Thymus (tissue), 11 donors: ENCODE results near the gene ATP9A. TPM values are rescaled to one million over a fixed set of nuclear protein-coding genes. Genes with fewer than 3 reads are reported as not detected.

ENCODE experiments used
- DNase-seq, 9 donors: peaks; one replicate each; pipeline ENCODE4 v3.0.0-alpha.2; 2013; ENCODE audit warnings: low spot score in 9 of 9, low read depth in 6 of 9, missing footprints in 1 of 9
- H3K27ac ChIP-seq, 2 donors: one replicate each; pipeline ENCODE4 v1.5.1; 2013; ENCODE audit warnings: control low read depth in 1 of 2, low read depth in 1 of 2, low read length in 1 of 2, mild to moderate bottlenecking in 1 of 2, moderate library complexity in 1 of 2
- H3K27me3 ChIP-seq, 2 donors: one replicate each; pipeline ENCODE4 v1.5.1; 2013; ENCODE audit warnings: low read length in 1 of 2; ENCODE audit not compliant: control insufficient read depth in 2 of 2, insufficient read depth in 1 of 2
- H3K36me3 ChIP-seq, 2 donors: one replicate each; pipeline ENCODE4 v1.5.1; 2013; ENCODE audit warnings: low read length in 1 of 2, mild to moderate bottlenecking in 1 of 2, moderate library complexity in 1 of 2; ENCODE audit not compliant: control insufficient read depth in 2 of 2, insufficient read depth in 2 of 2
- H3K4me1 ChIP-seq, 2 donors: one replicate each; pipeline ENCODE4 v1.5.1; 2013; ENCODE audit warnings: low read length in 2 of 2; ENCODE audit not compliant: control insufficient read depth in 2 of 2, insufficient read depth in 2 of 2
- H3K4me3 ChIP-seq, 2 donors: one replicate each; pipeline ENCODE4 v1.5.1; 2013; ENCODE audit warnings: low read length in 2 of 2, control low read depth in 1 of 2, mild to moderate bottlenecking in 1 of 2
- H3K9me3 ChIP-seq, 2 donors: one replicate each; pipeline ENCODE4 v1.5.1; 2013; ENCODE audit warnings: low read length in 1 of 2, mild to moderate bottlenecking in 1 of 2; ENCODE audit not compliant: control insufficient read depth in 2 of 2, insufficient read depth in 1 of 2
- WGBS: extraction: QIAGEN DNeasy Blood & Tissue Kit; methylation state at CpG from one replicate; pipeline ENCODE4 v1.1.7; 2013; 5-methylcytosine and 5-hydroxymethylcytosine counted together
- polyA plus RNA-seq: library from polyadenylated mRNA; stranded (reverse); fragments of 200-250 nt; gene quantifications from one replicate; pipeline ENCODE4 v1.2.3, GENCODE V29; 2013
- total RNA-seq: library from RNA; stranded (reverse); fragments of 120-200 nt; gene quantifications from one replicate; pipeline ENCODE4 v1.2.4, GENCODE V29; 2013
- donor health status: healthy.

ATP9A gene
- total and polyA plus RNA-seq, 2 donors, result 4.7 to 6.7 TPM

DNA sequence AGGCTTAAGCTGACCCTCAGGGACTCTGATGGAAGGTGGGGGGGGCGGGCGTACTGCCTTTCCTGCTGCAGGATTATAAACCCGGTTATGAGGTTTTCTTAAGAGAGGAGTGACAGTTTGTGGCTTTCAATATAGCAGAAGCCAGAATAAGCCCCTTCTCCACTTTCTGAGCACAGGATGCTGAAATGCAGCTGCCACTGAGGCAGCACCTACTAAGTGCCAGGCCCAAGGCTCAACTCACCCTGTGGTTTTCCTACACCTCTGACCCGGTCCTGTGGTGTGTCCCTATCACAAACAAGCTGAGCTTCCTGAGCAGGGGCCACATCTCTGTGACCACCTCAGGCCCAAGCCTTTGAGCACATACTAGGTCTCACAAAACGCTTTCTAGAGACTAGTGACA lies 166.1 kb downstream of the ATP9A start:
- H3K36me3 ChIP-seq, result no peaks in the 10 kb centered on the region
- 83% methylated on average over 5 of the region's 5 CpGs for WGBS
- H3K4me3 ChIP-seq, result no peak overlapping the region
- no peak overlapping the region for H3K27ac ChIP-seq
- no peaks in the 10 kb centered on the region for H3K27me3 ChIP-seq
- no peaks in the 10 kb centered on the region for H3K4me1 ChIP-seq
- no peaks in the 10 kb centered on the region for H3K9me3 ChIP-seq
- no peak for DNase-seq

- WGBS, result 97% methylated on average over 14 of the region's 14 CpGs
- H3K9me3 ChIP-seq, result no peaks in the 10 kb centered on the region
- no peak for DNase-seq
- no peak overlapping the region for H3K4me3 ChIP-seq
- H3K27ac ChIP-seq, result no peak overlapping the region
- no peaks in the 10 kb centered on the region for H3K36me3 ChIP-seq
- no peaks in the 10 kb centered on the region for H3K27me3 ChIP-seq
- H3K4me1 ChIP-seq, result no peaks in the 10 kb centered on the region
Measured at GRCh38 chr20:51600950-51601349, 167.2 kb downstream of the ATP9A start.

DNA sequence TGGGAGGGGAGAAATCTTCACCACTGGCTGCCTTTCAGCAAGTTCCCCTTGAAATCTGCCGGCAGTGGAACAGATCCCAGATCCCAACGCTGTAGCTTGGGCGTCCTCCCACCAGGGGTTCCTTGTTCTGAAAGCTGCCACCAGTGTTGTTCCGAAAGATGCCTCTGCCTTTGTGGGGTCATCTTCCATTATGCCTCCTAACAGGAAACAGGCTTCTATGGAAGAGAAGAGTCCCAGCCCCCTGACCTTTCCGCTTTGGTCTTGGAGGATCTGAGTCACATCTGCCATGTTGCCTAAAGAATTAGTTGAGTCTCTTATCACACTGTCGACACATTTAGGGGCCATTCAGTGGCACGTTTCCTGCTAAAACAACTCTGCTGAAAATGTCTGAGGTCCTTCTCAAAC lies 168.2 kb downstream of the ATP9A start:
- Histone ChIP-seq H3K27ac (no peak overlapping the region), H3K4me1 (peaks cover 0 to 1% of the 10 kb centered on the region in 2 donors), H3K27me3 (no peaks in the 10 kb centered on the region), H3K9me3 (no peaks in the 10 kb centered on the region), H3K36me3 (no peaks in the 10 kb centered on the region), H3K4me3 (no peak overlapping the region)
- no peak for DNase-seq
- WGBS, result 95% methylated on average over 7 of the region's 7 CpGs

GRCh38 chr20:51598556-51598955 lies 169.6 kb downstream of the ATP9A start:
- no peaks in the 10 kb centered on the region for H3K27me3 ChIP-seq
- no peaks in the 10 kb centered on the region for H3K36me3 ChIP-seq
- peaks cover 0 to 4% of the 10 kb centered on the region in 2 donors for H3K4me1 ChIP-seq
- WGBS, result 96% methylated on average over 15 of the region's 15 CpGs
- no peak for DNase-seq
- no peak overlapping the region for H3K4me3 ChIP-seq
- H3K9me3 ChIP-seq, result no peaks in the 10 kb centered on the region
- no peak overlapping the region for H3K27ac ChIP-seq

DNA sequence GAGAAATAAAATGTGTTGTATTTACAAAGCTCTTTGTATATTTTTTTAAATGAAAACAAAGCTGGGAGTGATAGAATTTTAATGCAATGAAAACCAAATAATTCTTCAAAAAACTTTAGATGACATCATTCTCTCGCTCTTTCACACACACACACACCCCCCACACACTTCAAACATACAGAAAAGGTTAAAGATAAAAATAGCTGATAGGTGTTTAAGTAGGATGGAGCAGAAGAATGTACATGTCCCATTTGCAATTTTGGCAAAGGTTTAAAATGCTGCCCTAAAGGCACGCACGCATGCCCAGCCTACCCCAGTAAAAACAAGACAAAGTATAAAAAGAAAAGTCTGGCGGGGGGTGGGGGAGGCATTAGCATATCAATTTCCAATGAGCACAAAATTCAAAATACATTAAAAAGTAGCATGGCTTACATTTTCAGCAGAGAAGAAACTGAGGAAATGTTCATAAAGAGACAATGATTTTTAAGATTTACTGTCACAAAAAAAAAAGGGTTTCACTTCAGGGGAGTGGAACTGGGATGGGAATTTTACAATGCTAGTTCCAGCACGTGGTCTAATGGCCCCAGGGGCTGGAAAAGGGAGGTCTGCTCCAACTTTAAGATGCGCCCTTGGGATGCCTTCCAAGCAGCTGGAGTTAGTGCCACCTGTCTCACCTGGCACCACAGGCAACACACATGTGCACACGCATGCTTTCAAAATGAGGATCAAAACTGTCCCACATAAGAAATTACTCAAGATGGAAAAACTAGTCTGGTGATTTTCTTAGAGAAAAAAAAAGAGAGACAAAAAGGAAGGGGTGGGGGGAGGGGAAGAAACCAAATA lies 170.6 kb downstream of the ATP9A start:
- 90% methylated on average over 7 of the region's 7 CpGs for WGBS
- Histone ChIP-seq H3K9me3 (no peaks in the 10 kb centered on the region), H3K27me3 (no peaks in the 10 kb centered on the region), H3K27ac (no peak overlapping the region), H3K36me3 (no peaks in the 10 kb centered on the region), H3K4me3 (no peak overlapping the region), H3K4me1 (peaks cover 0 to 4% of the 10 kb centered on the region in 2 donors)
- no peak for DNase-seq

DNA sequence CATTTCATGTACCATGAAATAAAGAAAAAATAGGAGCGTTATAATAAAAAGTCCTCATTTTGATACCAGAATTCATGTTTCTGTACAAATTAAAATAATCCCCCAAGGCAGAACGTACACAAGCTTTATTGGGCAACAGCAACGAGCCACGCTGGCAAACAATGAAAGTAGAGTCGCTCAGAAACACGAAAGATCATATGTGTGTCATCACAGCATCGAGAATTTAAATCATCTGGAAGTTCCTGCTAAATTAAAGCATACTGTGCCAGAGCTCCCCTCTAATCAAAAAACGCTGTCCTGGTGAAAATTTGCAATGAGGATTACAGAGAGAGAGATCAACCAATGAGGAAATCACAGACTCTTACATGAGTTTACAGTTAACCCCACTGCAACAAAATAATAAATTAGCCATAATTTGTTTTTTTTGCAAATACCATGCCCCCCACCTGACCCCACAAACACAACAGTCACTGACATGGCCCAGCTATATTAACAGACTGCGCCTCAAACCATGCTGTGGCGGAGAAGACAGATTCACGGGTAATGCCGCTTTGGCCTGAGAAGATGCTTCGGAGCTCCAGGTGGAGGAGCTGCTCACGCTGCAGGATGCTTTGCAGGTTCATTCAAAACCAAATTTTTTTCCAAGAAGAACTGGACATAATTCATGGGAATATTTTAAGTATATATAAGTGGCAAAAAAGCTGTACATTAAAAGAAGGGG lies 171.4 kb downstream of the ATP9A start:
- 97% methylated on average over 14 of the region's 14 CpGs for WGBS

GRCh38 chr20:51595744-51596143 lies 172.4 kb downstream of the ATP9A start:
- no peaks in the 10 kb centered on the region for H3K27me3 ChIP-seq
- H3K4me1 ChIP-seq, result peaks cover 0 to 4% of the 10 kb centered on the region in 2 donors
- no peak for DNase-seq
- no peak overlapping the region for H3K27ac ChIP-seq
- no peak overlapping the region for H3K4me3 ChIP-seq
- H3K36me3 ChIP-seq, result no peaks in the 10 kb centered on the region
- no peaks in the 10 kb centered on the region for H3K9me3 ChIP-seq
- 82% methylated on average over 8 of the region's 8 CpGs for WGBS

More for the DNA sequence above, 171.4 kb downstream of the ATP9A start:
- DNase-seq, result no peak
- no peak overlapping the region for H3K27ac ChIP-seq
- no peaks in the 10 kb centered on the region for H3K36me3 ChIP-seq
- H3K9me3 ChIP-seq, result no peaks in the 10 kb centered on the region
- H3K27me3 ChIP-seq, result no peaks in the 10 kb centered on the region
- peaks cover 0 to 4% of the 10 kb centered on the region in 2 donors for H3K4me1 ChIP-seq
- H3K4me3 ChIP-seq, result no peak overlapping the region

DNA sequence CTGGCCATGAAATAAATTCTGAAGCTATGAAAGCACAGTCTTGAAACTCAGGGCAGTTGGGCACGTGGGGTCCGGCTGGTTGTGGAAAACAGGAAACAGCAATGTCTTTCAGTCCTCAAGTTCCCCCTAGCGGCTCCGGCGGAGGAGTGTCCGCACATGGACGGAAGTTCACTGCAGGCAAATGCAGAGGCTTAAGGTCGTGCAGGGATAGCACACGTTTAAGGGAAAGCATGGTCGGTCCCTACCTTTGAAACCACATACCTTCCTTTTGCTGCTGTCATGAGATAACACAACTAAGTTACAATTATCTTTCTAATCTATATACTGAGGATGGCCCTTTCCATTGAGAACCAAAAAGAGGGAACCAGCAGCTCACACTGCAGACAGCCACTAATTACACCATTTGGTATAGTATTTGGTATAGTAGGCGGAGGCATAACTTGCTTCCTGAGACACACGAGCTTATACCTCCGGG lies 173.1 kb downstream of the ATP9A start:
- Histone ChIP-seq H3K4me3 (no peak overlapping the region), H3K36me3 (no peaks in the 10 kb centered on the region), H3K4me1 (peaks cover 0 to 4% of the 10 kb centered on the region in 2 donors), H3K27ac (no peak overlapping the region), H3K27me3 (no peaks in the 10 kb centered on the region), H3K9me3 (no peaks in the 10 kb centered on the region)
- WGBS, result 10% methylated on average over 13 of the region's 13 CpGs
- peak; percentile 42 to 80 (median 55) for DNase-seq
